CD4-positive, alpha-beta memory T cell (primary cell): ENCODE results near the gene USP8. TPM values are rescaled to one million over a fixed set of nuclear protein-coding genes. Genes with fewer than 3 reads are reported as not detected.
"Not testable (repeated sequence)": the region's sequence is repeated elsewhere in the genome, so short reads cannot be mapped to it uniquely, and the experiment has no call there.

Experiments used
- CTCF ChIA-PET: fragments of 350-600 bp; sonication (Branson Sonifier 250); formaldehyde crosslinking; loops from one replicate; lab custom pipeline; 2021; ENCODE audit warnings: inconsistent platforms; ENCODE audit not compliant: partially characterized antibody; lab: Charles Lee
- POLR2A ChIA-PET: fragments of 350-600 bp; sonication (Branson Sonifier 250); formaldehyde crosslinking; loops from one replicate; lab custom pipeline; 2021; ENCODE audit not compliant: partially characterized antibody; lab: Charles Lee
- DNase-seq, 5 donors: peaks; one replicate each; pipeline versions ENCODE4 v3.0.0 to v3.0.0-alpha.2; 2020 to 2022; ENCODE audit warnings: mixed read lengths in 1 of 5
- H3K27ac ChIP-seq: one replicate; pipeline ENCODE4 v1.7.0; 2013; ENCODE audit warnings: low read depth, low read length
- H3K27me3 ChIP-seq: 2 replicates; pipeline ENCODE4 v1.7.0; 2013; ENCODE audit warnings: mild to moderate bottlenecking, low read length, moderate library complexity; ENCODE audit not compliant: insufficient read depth
- H3K36me3 ChIP-seq: 2 replicates; pipeline ENCODE4 v1.7.0; 2013; ENCODE audit warnings: mild to moderate bottlenecking, low read length, moderate library complexity; ENCODE audit not compliant: insufficient read depth
- H3K4me1 ChIP-seq: 2 replicates; pipeline ENCODE4 v1.7.0; 2013; ENCODE audit warnings: mild to moderate bottlenecking, low read length, moderate library complexity; ENCODE audit not compliant: insufficient read depth
- H3K4me3 ChIP-seq, 2 donors: one replicate each; pipeline ENCODE4 v1.7.0; 2013; ENCODE audit warnings: low read length in 2 of 2, mild to moderate bottlenecking in 1 of 2
- H3K9me3 ChIP-seq, 2 donors: one replicate each; pipeline ENCODE4 v1.7.0; 2013; ENCODE audit warnings: low read length in 2 of 2, control low read depth in 1 of 2; ENCODE audit not compliant: control insufficient read depth in 1 of 2
- H3K27ac Mint-ChIP-seq, 7 donors: one replicate each; pipeline ENCODE4 v1.8.0; 2020 to 2021; ENCODE audit warnings: mixed read lengths in 7 of 7, mild to moderate bottlenecking in 6 of 7, inconsistent platforms in 3 of 7, moderate library complexity in 3 of 7
- H3K27me3 Mint-ChIP-seq, 2 donors: one replicate each; pipeline ENCODE4 v1.8.0; 2020 to 2021; ENCODE audit warnings: mixed read lengths in 2 of 2
- H3K36me3 Mint-ChIP-seq, 2 donors: one replicate each; pipeline ENCODE4 v1.8.0; 2020 to 2021; ENCODE audit warnings: mixed read lengths in 2 of 2, inconsistent platforms in 1 of 2, mild to moderate bottlenecking in 1 of 2
- H3K4me1 Mint-ChIP-seq, 4 donors: one replicate each; pipeline ENCODE4 v1.8.0; 2020 to 2021; ENCODE audit warnings: mixed read lengths in 4 of 4, mild to moderate bottlenecking in 1 of 4
- H3K4me3 Mint-ChIP-seq, 8 donors: one replicate each; pipeline ENCODE4 v1.8.0; 2020 to 2021; ENCODE audit warnings: mixed read lengths in 8 of 8, mild to moderate bottlenecking in 7 of 8, moderate library complexity in 6 of 8, inconsistent platforms in 3 of 8
- H3K9me3 Mint-ChIP-seq, 8 donors: one replicate each; pipeline ENCODE4 v1.8.0; 2020 to 2021; ENCODE audit warnings: mixed read lengths in 8 of 8, mild to moderate bottlenecking in 5 of 8, inconsistent platforms in 3 of 8, moderate library complexity in 1 of 8
- intact Hi-C: fragments of 100-400 bp; cut with micrococcal nuclease; formaldehyde crosslinking; loops from one replicate; pipeline ENCODE4 v1.15.1; 2023
- polyA plus RNA-seq, 2 donors: library from polyadenylated mRNA; unstranded; fragments of 300-500 nt; fragmentation: Illumina TruSeq; gene quantifications; one replicate each; pipeline ENCODE4 v1.2.3, GENCODE V29; 2021
- total RNA-seq, 2 experiments: library from RNA; stranded (reverse); gene quantifications; one replicate each; pipeline ENCODE4 v1.2.3, GENCODE V29; 2021

USP8 gene
- total and polyA plus RNA-seq, 4 experiments from 2014 or later: 23.5 to 70.9 (median 60.8) TPM

DNA sequence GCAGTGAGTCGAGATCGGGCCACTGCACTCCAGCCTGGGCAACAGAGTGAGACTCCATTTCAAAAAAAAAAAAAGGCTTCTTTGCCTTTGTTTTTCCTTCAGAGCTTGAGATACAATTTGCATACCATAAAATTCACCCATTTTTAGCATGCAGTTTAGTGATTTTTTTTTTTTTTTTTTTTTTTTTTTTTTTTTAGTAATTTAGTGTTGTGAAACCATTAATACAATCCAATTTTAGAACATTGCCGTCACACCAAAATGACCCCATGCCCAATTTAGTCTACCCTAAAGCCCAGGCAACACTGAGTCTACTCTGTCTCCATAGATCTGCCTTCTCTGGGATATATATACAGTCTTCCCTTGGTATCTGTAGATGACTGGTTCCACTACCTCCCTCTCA is 61.2 kb downstream of the USP8 start:
- Mint-ChIP-seq H3K27ac (peak overlapping the region in 2 of 7 donors; percentile 53 to 64), H3K36me3 (peaks cover 48 to 74% of the 10 kb centered on the region in 2 donors), H3K4me1 (peaks cover 0 to 12% (median 5%) of the 10 kb centered on the region in 4 donors), H3K27me3 (no peaks in the 10 kb centered on the region), H3K9me3 (no peaks in the 10 kb centered on the region), H3K4me3 (no peak overlapping the region)
- H3K27me3 ChIP-seq: no peaks in the 10 kb centered on the region
- DNase-seq: no peak
- peaks cover 31% of the 10 kb centered on the region for H3K36me3 ChIP-seq
- H3K9me3 ChIP-seq: no peaks in the 10 kb centered on the region
- intact Hi-C loops: no loop called here
- H3K4me1 ChIP-seq: no peaks in the 10 kb centered on the region
- CTCF ChIA-PET: interaction anchor here (0.7 kb wide), 1 partner anchor 845 kb away, joined by 3 read pairs; no protein-coding TSS in a partner anchor
- POLR2A ChIA-PET: no interaction called here
- no peak overlapping the region for H3K4me3 ChIP-seq
- H3K27ac ChIP-seq: no peak overlapping the region

DNA sequence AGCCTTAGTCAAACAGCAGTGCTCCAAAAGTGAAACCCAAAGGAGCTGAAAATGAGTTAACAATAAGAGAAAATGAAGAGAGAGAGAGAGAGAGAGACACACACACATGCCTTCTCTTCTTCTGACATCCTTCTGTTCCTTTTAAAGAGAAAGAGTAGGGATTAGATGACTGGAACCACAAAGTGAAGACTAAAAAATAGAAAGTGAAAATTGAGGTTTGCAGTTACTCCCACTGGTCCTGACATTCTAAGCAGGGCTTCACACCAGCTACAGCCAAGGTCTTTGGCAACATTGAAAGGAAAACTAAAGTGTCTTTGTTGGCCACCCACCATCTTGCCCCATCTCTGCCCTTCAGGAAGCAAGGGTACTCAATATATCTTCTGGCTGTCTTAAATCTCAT is 63.1 kb downstream of the USP8 start:
- no peak for DNase-seq
- intact Hi-C loops: no loop called here
- Histone ChIP-seq H3K4me1 (no peaks in the 10 kb centered on the region), H3K9me3 (no peaks in the 10 kb centered on the region), H3K4me3 (no peak overlapping the region), H3K27me3 (no peaks in the 10 kb centered on the region), H3K36me3 (peaks cover 39% of the 10 kb centered on the region), H3K27ac (no peak overlapping the region)
- H3K9me3 Mint-ChIP-seq: no peaks in the 10 kb centered on the region
- H3K27ac Mint-ChIP-seq: peak overlapping the region in 1 of 7 donors; percentile 35
- no peak overlapping the region for H3K4me3 Mint-ChIP-seq
- POLR2A ChIA-PET: no interaction called here
- peaks cover 41 to 70% of the 10 kb centered on the region in 2 donors for H3K36me3 Mint-ChIP-seq
- H3K4me1 Mint-ChIP-seq: peaks cover 0 to 2% (median 0%) of the 10 kb centered on the region in 4 donors
- H3K27me3 Mint-ChIP-seq: no peaks in the 10 kb centered on the region
- CTCF ChIA-PET: no interaction called here

DNA sequence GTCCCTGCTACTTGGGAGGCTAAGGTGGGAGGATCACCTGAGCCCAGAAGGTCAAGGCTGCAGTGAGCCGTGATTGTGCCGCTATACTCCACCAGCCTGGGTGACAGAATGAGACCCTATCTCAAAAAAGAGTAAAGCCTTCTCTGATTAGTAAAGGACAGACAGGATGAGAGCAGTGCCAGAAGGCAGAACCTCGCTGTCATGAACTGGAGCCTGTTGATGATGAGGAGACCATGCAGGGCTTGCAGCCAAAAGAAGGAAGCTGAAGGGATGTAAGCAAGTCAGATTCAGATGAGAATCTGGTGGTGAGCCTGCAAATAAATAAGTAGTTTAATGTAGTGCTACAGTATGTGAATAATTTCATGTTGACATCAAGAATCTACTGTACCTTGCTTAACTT is 69.4 kb downstream of the USP8 start:
- Histone ChIP-seq H3K9me3 (no peaks in the 10 kb centered on the region), H3K36me3 (peaks cover 60% of the 10 kb centered on the region), H3K4me3 (no peak overlapping the region), H3K27me3 (no peaks in the 10 kb centered on the region), H3K4me1 (no peaks in the 10 kb centered on the region), H3K27ac (no peak overlapping the region)
- no peak overlapping the region for H3K27ac Mint-ChIP-seq
- no peaks in the 10 kb centered on the region for H3K27me3 Mint-ChIP-seq
- H3K4me1 Mint-ChIP-seq: no peaks in the 10 kb centered on the region
- ChIA-PET POLR2A (no interaction called here), CTCF (no interaction called here)
- H3K4me3 Mint-ChIP-seq: no peak overlapping the region
- no peak for DNase-seq
- no peaks in the 10 kb centered on the region for H3K9me3 Mint-ChIP-seq
- H3K36me3 Mint-ChIP-seq: peaks cover 45 to 81% of the 10 kb centered on the region in 2 donors
- intact Hi-C loops: no loop called here

DNA sequence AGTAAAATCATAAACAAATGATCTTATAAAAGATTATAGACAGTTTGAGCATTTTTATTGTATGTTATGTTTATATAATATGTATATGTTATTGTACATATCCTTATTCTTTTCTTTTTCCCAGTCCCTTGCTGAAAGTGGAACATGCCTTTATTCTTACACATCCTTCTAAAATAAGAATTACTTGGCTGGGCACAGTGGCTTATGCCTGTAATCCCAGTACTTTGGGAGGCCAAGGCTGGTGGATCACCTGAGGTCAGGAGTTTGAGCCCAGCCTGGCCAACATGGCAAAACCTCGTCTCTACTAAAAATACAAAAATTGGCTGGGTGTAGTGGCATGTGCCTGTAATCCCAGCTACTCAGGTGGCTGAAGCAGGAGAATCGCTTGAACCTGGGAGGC is 70.3 kb downstream of the USP8 start:
- not testable (repeated sequence) for H3K27me3 Mint-ChIP-seq

DNA sequence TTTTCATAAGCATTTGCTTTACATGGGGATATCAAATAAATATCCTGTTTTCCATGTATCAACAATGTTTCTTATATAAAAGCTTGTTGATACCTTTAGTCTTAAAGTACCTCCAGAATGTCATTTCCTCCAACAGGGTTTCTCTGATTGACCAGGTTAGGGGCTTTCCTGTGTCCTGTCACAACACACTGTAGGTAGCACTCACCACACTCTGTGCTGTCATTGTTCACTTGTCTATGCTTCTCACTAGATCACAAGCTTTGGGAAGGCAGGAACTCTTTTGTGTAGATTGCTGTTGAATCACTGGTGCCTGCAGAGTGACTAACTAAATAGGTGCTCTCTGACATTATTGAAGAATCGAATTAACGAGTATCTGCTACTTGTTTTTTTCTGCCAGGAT is 72.5 kb downstream of the USP8 start:
- H3K9me3 ChIP-seq: no peaks in the 10 kb centered on the region
- H3K4me1 Mint-ChIP-seq: no peaks in the 10 kb centered on the region
- DNase-seq: no peak
- no peaks in the 10 kb centered on the region for H3K27me3 ChIP-seq
- no peak overlapping the region for H3K4me3 Mint-ChIP-seq
- no peaks in the 10 kb centered on the region for H3K4me1 ChIP-seq
- no peaks in the 10 kb centered on the region for H3K9me3 Mint-ChIP-seq
- peaks cover 55% of the 10 kb centered on the region for H3K36me3 ChIP-seq
- ChIA-PET CTCF (no interaction called here), POLR2A (no interaction called here)
- no peaks in the 10 kb centered on the region for H3K27me3 Mint-ChIP-seq
- no peak overlapping the region for H3K27ac Mint-ChIP-seq
- intact Hi-C loops: no loop called here
- no peak overlapping the region for H3K4me3 ChIP-seq
- H3K27ac ChIP-seq: no peak overlapping the region
- H3K36me3 Mint-ChIP-seq: peaks cover 47 to 79% of the 10 kb centered on the region in 2 donors

More for the DNA sequence above, 70.3 kb downstream of the USP8 start:
- CTCF ChIA-PET, intact Hi-C loops, H3K4me1 Mint-ChIP-seq, H3K4me3 Mint-ChIP-seq, H3K9me3 Mint-ChIP-seq, DNase-seq, H3K9me3 ChIP-seq, H3K4me3 ChIP-seq, H3K27me3 ChIP-seq, H3K4me1 ChIP-seq, H3K27ac ChIP-seq, POLR2A ChIA-PET, H3K27ac Mint-ChIP-seq: not testable (repeated sequence)
- H3K36me3 ChIP-seq: peaks cover 64% of the 10 kb centered on the region
- peaks cover 50 to 81% of the 10 kb centered on the region in 2 donors for H3K36me3 Mint-ChIP-seq

DNA sequence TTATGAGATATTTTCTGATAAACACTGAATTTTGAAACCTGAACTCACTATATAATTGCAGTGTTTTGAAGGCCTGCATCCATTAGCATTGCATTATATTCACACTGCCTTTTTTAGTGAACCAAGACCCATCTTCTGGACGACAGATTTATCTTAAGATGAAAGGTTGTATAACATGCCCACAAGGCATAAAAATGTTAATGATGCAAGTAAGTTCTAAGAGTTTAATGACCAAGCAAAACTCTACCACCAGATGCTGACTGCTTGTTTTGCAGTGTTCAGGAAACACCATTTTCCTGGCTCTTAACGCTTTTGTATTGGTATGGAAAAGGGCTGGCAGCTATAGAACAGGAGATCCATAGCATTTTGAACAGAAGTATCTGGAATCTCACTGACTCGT is 76.1 kb downstream of the USP8 start:
- peaks cover 33 to 64% of the 10 kb centered on the region in 2 donors for H3K36me3 Mint-ChIP-seq
- CTCF ChIA-PET: interaction anchor here (0.6 kb wide), 1 partner anchor 223 kb away, joined by 3 read pairs; no protein-coding TSS in a partner anchor

DNA sequence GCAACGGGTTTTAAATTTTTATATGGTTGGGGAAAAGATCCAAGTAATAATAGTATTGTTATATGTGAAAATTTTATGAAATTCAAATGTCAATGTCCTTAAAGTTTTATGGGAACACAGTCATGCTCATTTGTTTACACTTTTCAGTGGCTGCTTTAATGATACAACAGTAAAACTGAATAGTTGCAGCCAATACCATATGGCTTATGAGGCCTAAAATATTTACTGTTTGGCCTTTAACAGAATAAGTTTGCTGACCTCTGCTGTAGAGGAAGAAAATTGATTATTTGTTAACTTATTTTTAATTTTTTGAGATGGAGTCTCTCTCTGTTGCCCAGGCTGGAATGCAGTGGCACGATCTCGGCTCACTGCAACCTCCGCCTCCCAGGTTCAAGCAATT is 77.6 kb downstream of the USP8 start:
- peaks cover 21% of the 10 kb centered on the region for H3K36me3 ChIP-seq
- peaks cover 28 to 54% of the 10 kb centered on the region in 2 donors for H3K36me3 Mint-ChIP-seq
- H3K27me3 ChIP-seq: no peaks in the 10 kb centered on the region
- H3K4me3 ChIP-seq: no peak overlapping the region
- no peaks in the 10 kb centered on the region for H3K27me3 Mint-ChIP-seq
- intact Hi-C loops: no loop called here
- ChIA-PET CTCF (no interaction called here), POLR2A (no interaction called here)
- DNase-seq: no peak
- no peak overlapping the region for H3K27ac ChIP-seq
- no peaks in the 10 kb centered on the region for H3K9me3 Mint-ChIP-seq
- no peaks in the 10 kb centered on the region for H3K4me1 Mint-ChIP-seq
- H3K4me1 ChIP-seq: no peaks in the 10 kb centered on the region
- H3K9me3 ChIP-seq: no peaks in the 10 kb centered on the region
- H3K4me3 Mint-ChIP-seq: no peak overlapping the region
- no peak overlapping the region for H3K27ac Mint-ChIP-seq

More for the DNA sequence above, 76.1 kb downstream of the USP8 start:
- intact Hi-C loops: no loop called here
- no peak for DNase-seq
- H3K27me3 ChIP-seq: no peaks in the 10 kb centered on the region
- no peaks in the 10 kb centered on the region for H3K27me3 Mint-ChIP-seq
- POLR2A ChIA-PET: no interaction called here
- H3K27ac Mint-ChIP-seq: no peak overlapping the region
- H3K9me3 ChIP-seq: no peaks in the 10 kb centered on the region
- no peaks in the 10 kb centered on the region for H3K9me3 Mint-ChIP-seq
- no peaks in the 10 kb centered on the region for H3K4me1 ChIP-seq
- H3K36me3 ChIP-seq: peaks cover 30% of the 10 kb centered on the region
- no peak overlapping the region for H3K4me3 Mint-ChIP-seq
- no peaks in the 10 kb centered on the region for H3K4me1 Mint-ChIP-seq
- H3K4me3 ChIP-seq: no peak overlapping the region
- H3K27ac ChIP-seq: no peak overlapping the region

DNA sequence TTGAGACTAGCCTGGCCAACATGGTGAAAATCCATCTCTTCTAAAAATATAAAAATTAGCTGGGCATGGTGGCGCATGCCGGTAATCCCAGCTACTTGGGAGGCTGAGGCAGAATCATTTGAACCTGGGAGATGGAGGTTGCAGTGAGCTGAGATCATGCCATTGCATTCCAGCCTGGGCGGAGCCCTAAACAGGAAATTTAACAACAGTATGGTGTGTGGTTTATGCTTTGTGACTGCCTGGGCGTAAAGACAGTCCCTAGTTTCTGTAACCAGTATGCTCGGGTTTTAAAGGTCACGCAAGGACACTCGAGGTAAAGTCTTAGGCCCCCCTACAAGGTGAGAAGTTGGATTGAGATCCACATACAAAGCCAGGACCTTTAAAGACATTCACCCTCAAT is 78.9 kb downstream of the USP8 start:
- no peaks in the 10 kb centered on the region for H3K4me1 ChIP-seq
- peaks cover 16% of the 10 kb centered on the region for H3K36me3 ChIP-seq
- CTCF ChIA-PET: no interaction called here
- H3K27me3 Mint-ChIP-seq: no peaks in the 10 kb centered on the region
- no peaks in the 10 kb centered on the region for H3K4me1 Mint-ChIP-seq
- H3K4me3 ChIP-seq: no peak overlapping the region
- no peak overlapping the region for H3K4me3 Mint-ChIP-seq
- H3K36me3 Mint-ChIP-seq: peaks cover 27 to 43% of the 10 kb centered on the region in 2 donors
- POLR2A ChIA-PET: no interaction called here
- H3K27ac Mint-ChIP-seq: no peak overlapping the region
- H3K27ac ChIP-seq: no peak overlapping the region
- DNase-seq: no peak
- H3K9me3 Mint-ChIP-seq: no peaks in the 10 kb centered on the region
- H3K27me3 ChIP-seq: no peaks in the 10 kb centered on the region
- H3K9me3 ChIP-seq: no peaks in the 10 kb centered on the region
- intact Hi-C loops: no loop called here
